WTC11 (cell line): ENCODE data around the gene EIF2B4.
A peak's percentile ranks its signal among the peaks of the same experiment; 100 is the strongest.

Source experiments
- CREM ChIP-seq: sonication (generic); formaldehyde crosslinking; IDR thresholded peaks from 2 replicates; pipeline ENCODE4 v1.8.1; 2022; ENCODE audit warnings: mild to moderate bottlenecking, missing genetic modification reagents, moderate library complexity
- JUN ChIP-seq: sonication (generic); formaldehyde crosslinking; IDR thresholded peaks from 2 replicates; pipeline ENCODE4 v1.8.0; 2023; ENCODE audit warnings: mild to moderate bottlenecking, missing genetic modification reagents
- MYBL2 ChIP-seq: sonication (generic); formaldehyde crosslinking; IDR thresholded peaks from 2 replicates; pipeline ENCODE4 v1.8.1; 2023; ENCODE audit warnings: mild to moderate bottlenecking, moderate library complexity, missing genetic modification reagents
- TF ChIP-seq, protein P1 (sequence below): sonication (generic); formaldehyde crosslinking; IDR thresholded peaks from 2 replicates; pipeline ENCODE4 v1.8.0; 2022; ENCODE audit warnings: mild to moderate bottlenecking, missing genetic modification reagents

DNA sequence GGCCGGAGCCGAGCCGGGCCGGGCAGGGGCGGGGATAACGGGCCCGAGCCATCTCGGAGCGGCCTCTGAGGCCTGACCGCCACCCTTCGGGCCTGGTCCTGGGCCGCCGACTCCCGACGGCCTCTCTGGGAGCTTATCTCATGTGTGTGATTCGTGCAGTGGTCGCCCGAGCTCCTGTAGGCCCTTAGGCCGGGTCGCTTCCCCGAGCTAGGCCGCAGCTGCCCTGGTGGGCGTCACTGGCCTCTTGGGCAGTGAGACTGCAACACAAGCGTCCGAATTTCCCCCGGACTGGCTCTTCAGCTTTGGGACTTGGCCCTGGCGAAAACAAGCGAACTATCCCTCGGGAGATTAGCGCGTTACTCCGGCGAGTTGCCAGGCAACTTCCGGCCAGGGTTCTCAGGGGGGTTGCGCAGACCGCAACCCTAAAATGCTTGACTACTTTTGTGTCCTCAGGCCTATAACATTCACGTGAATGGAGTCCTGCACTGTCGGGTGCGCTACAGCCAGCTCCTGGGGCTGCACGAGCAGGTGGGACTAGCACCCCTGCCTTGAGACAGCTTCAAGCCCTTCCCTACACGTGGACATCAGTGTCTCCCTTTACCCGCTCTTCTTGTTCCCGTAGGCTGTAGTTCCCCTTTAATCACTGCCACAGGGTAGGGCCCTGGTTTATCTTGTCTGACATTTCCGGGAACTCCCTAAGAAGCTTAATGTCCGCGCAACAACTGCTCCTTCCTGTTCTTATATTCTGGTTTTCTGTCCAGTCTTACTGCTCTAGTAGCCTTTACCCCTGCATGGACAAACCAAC is 880 bp upstream of the EIF2B4 start:
- TF ChIP-seq CREM (CRISPR knock-in tag) (no peak), JUN (0 out of 2 replicates have a peak, but pooled peaks have one; percentile 81), MYBL2 (CRISPR knock-in tag) (no peak)
- TF ChIP-seq, protein P1, sequence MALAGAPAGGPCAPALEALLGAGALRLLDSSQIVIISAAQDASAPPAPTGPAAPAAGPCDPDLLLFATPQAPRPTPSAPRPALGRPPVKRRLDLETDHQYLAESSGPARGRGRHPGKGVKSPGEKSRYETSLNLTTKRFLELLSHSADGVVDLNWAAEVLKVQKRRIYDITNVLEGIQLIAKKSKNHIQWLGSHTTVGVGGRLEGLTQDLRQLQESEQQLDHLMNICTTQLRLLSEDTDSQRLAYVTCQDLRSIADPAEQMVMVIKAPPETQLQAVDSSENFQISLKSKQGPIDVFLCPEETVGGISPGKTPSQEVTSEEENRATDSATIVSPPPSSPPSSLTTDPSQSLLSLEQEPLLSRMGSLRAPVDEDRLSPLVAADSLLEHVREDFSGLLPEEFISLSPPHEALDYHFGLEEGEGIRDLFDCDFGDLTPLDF (CRISPR knock-in tag), result 0 out of 2 replicates have a peak, but pooled peaks have one; percentile 28
